ENCODE measurements around the gene TRIM41. TPM values are rescaled to one million over a fixed set of nuclear protein-coding genes. Genes with fewer than 3 reads are reported as not detected.

Gene TRIM41
- total and polyA plus RNA-seq, 9 of the 15 experiments (the other 6 are each of a cell fraction or from before 2014, with no cell fraction given): 1.8 to 47.6 (median 20.9) TPM

GRCh38 chr5:181236954-181237641 is 14.0 kb downstream of the TRIM41 start (continued):
- TF ChIP-seq DIDO1 (tag; IDR thresholded peaks at IDR 0.05; ENCODE audit: low read depth) (no peak), NFIC (IDR thresholded peaks at IDR 0.05) (no peak), PCBP2 (IDR thresholded peaks at IDR 0.05; ENCODE audit: low read depth, low read length, poor library complexity, severe bottlenecking) (no peak), ZNF212 (CRISPR knock-in tag; IDR thresholded peaks at IDR 0.05) (no peak), TRIM24 (IDR thresholded peaks at IDR 0.05) (no peak), MGA (IDR thresholded peaks at IDR 0.05) (no peak), SLC30A9 (CRISPR knock-in tag; IDR thresholded peaks at IDR 0.05) (no peak), CC2D1A (IDR thresholded peaks at IDR 0.05) (no peak), POLR2AphosphoS5 (IDR thresholded peaks at IDR 0.05; ENCODE audit: control insufficient read depth, insufficient read depth, low read depth, low read length) (peak; percentile 39; the same call in 1 of the 2 replicates), POLR2A (conservative IDR thresholded peaks at IDR 0.05) (peak; percentile 52), PCBP1 (IDR thresholded peaks at IDR 0.05; ENCODE audit: low read depth, low read length, poor library complexity, severe bottlenecking) (no peak), ZNF707 (CRISPR knock-in tag; conservative IDR thresholded peaks at IDR 0.05) (no peak), ZNF133 (CRISPR knock-in tag; IDR thresholded peaks at IDR 0.05) (no peak), SOX6 (IDR thresholded peaks at IDR 0.05) (no peak), ZNF311 (CRISPR knock-in tag; IDR thresholded peaks at IDR 0.05) (no peak), SUPT5H (IDR thresholded peaks at IDR 0.05) (peak; percentile 43), RBM15 (IDR thresholded peaks at IDR 0.05; ENCODE audit: insufficient read depth, low read length) (no peak), NR1H2 (CRISPR knock-in tag; IDR thresholded peaks at IDR 0.05) (no peak), ELF2 (CRISPR knock-in tag; IDR thresholded peaks at IDR 0.05) (no peak), POLR2G (IDR thresholded peaks at IDR 0.05; ENCODE audit: low read depth, low read length) (peak; percentile 35; the same call in 1 of the 2 replicates)

Measured in K562 (cell line).